Measurements from ENCODE around the gene EPHA5.

Gene EPHA5

GRCh38 chr4:65670331-65671031 lies at the start of gene EPHA5:
Gene EPHA5, minus strand, starts transcription at chr4:65670489. Its CDS starts 747 bp downstream, at chr4:65669742.
- Histone ChIP-seq H3K4me1 (ENCODE audit: insufficient read depth, low read length) (peaks cover 8% of the 10 kb centered on the region), H3K36me3 (ENCODE audit: insufficient read depth, low read length) (no peaks in the 10 kb centered on the region), H3K9ac (ENCODE audit: low read depth, low read length) (peak within 1 kb of the TSS; percentile 37; the same call in 1 of the 2 replicates), H3K9me3 (ENCODE audit: control insufficient read depth, insufficient read depth, low read length) (no peaks in the 10 kb centered on the region)

- no peaks in the 10 kb centered on the region for H3K9me3 ChIP-seq (ENCODE audit: control insufficient read depth, insufficient read depth, low read length)
- H3K4me1 ChIP-seq (ENCODE audit: insufficient read depth, low read length) = no peaks in the 10 kb centered on the region
- no peak overlapping the region for H3K9ac ChIP-seq (ENCODE audit: low read depth, low read length)
- H3K36me3 ChIP-seq (ENCODE audit: insufficient read depth, low read length) = no peaks in the 10 kb centered on the region
Measured at GRCh38 chr4:65719635-65720034, 49.3 kb upstream of the EPHA5 start.

- no peaks in the 10 kb centered on the region for H3K36me3 ChIP-seq (ENCODE audit: insufficient read depth, low read length)
- H3K9me3 ChIP-seq (ENCODE audit: control insufficient read depth, insufficient read depth, low read length) = no peaks in the 10 kb centered on the region
- no peak overlapping the region for H3K9ac ChIP-seq (ENCODE audit: low read depth, low read length)
- H3K4me1 ChIP-seq (ENCODE audit: insufficient read depth, low read length) = no peaks in the 10 kb centered on the region
Measured at GRCh38 chr4:65698631-65699030, 28.3 kb upstream of the EPHA5 start.

DNA sequence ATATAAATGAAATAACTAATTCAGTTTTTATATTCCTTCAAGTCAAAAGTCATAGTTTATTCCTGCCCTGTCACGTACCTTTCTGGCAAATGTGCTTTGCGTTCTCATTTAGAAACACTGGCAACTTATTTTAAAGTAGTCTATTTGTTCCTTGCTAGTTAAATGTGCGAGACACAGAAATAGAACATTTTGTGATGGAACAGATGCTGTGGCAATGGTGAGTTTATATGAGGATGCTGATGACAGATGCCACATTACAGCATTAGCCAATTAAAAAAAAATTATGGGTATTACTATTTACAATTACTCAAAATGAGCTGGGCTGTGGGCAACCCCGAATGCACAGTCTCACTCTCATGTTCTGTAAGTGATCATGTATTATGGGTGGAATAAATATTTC lies 26.1 kb upstream of the EPHA5 start:
- Histone ChIP-seq H3K9ac (ENCODE audit: low read depth, low read length) (no peak overlapping the region), H3K4me1 (ENCODE audit: insufficient read depth, low read length) (no peaks in the 10 kb centered on the region), H3K36me3 (ENCODE audit: insufficient read depth, low read length) (no peaks in the 10 kb centered on the region), H3K9me3 (ENCODE audit: control insufficient read depth, insufficient read depth, low read length) (no peaks in the 10 kb centered on the region)

DNA sequence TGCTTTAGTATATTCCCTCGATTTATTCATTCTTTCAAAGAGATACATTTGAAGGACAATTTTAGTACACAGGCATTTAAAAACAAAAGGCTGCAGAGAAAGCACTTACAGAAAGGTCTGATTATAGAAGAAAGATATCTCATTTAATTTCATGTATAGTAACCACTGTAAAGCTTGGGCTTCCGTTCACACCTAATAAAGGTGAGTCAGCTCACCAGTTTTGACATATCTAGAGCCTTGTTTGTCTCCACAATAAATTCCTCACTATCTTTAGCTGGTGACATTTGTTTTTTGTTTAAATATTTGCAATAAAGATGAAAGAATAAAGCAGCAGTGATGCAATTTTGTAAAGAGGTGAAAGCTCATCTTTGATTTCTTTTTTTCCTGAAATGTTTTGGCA lies 1.1 kb upstream of the EPHA5 start:
- Histone ChIP-seq H3K9me3 (ENCODE audit: control insufficient read depth, insufficient read depth, low read length) (no peaks in the 10 kb centered on the region), H3K9ac (ENCODE audit: low read depth, low read length) (no peak overlapping the region), H3K36me3 (ENCODE audit: insufficient read depth, low read length) (no peaks in the 10 kb centered on the region), H3K4me1 (ENCODE audit: insufficient read depth, low read length) (no peaks in the 10 kb centered on the region; the same call in 1 of the 2 replicates)

DNA sequence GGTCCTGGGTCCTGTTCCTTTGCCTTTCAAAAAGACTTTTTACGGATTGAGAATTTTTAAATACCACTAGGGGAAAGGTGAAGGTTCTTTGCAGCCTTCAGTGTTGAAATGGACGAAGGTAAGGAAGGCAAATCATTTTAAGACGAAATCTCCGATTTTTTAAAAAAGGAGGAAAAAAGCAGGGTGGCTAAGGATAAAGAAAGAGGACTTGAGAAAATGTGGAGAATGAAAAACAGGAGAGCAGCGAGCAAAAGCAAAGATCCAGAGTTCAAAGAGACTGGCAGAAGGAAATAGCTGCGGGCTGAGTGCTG lies 314 bp downstream of the EPHA5 start:
- no peaks in the 10 kb centered on the region for H3K9me3 ChIP-seq (ENCODE audit: control insufficient read depth, insufficient read depth, low read length)
- peak overlapping the region; percentile 37; the same call in 1 of the 2 replicates for H3K9ac ChIP-seq (ENCODE audit: low read depth, low read length)
- no peaks in the 10 kb centered on the region for H3K36me3 ChIP-seq (ENCODE audit: insufficient read depth, low read length)
- peaks cover 11% of the 10 kb centered on the region for H3K4me1 ChIP-seq (ENCODE audit: insufficient read depth, low read length)

DNA sequence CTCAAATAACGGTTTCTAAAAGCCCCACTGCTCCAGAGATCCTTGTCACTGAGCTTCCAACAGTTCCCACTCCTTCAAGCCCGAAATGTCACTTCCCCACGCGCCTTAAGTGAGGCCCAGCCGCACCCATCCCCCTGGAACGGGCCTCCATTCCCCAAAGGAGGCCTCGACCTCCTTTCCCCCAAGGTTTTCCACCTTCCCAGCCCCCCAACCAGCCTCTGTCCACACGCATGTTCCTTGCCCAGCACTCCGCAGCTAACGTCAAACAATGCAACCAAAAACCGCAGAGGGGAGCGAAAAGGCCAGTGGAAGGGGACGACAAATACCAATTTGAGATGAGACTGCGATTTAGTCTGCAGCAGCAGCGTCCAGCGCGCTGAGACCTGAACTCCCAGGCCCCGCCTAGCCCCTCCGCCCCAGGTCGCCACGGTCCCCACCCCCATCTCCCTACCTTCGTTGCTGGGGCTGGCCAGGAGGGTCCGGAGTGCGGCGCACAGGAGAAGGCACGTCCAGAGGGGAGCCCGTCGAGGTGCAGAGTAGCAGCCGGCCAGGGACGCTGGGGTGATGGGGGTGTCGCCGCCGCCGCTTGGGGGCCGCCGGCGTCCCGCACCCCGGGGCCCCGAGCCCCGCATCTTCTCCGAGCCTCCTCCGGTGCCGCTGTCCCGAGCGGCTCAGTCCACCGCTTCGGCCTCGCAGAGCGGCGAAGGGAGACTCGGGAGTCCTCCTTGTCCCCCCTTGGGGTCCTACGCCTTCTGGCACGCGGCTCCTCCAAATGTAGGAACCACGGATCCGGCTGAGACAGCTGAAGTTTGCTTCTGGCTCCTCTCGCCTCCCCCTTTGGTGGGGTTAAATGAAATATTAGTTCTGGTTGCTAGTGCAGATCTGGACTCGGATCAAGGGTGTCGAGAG lies 924 bp downstream of the EPHA5 start:
- Histone ChIP-seq H3K9me3 (ENCODE audit: control insufficient read depth, insufficient read depth, low read length) (no peaks in the 10 kb centered on the region), H3K36me3 (ENCODE audit: insufficient read depth, low read length) (no peaks in the 10 kb centered on the region), H3K9ac (ENCODE audit: low read depth, low read length) (peak overlapping the region; percentile 37; the same call in 1 of the 2 replicates), H3K4me1 (ENCODE audit: insufficient read depth, low read length) (peaks cover 11% of the 10 kb centered on the region)

- Histone ChIP-seq H3K9ac (ENCODE audit: low read depth, low read length) (peak overlapping the region; percentile 44; the same call in 1 of the 2 replicates), H3K36me3 (ENCODE audit: insufficient read depth, low read length) (no peaks in the 10 kb centered on the region), H3K4me1 (ENCODE audit: insufficient read depth, low read length) (peaks cover 11% of the 10 kb centered on the region), H3K9me3 (ENCODE audit: control insufficient read depth, insufficient read depth, low read length) (no peaks in the 10 kb centered on the region)
Measured at GRCh38 chr4:65668201-65669089, 1.8 kb downstream of the EPHA5 start.

DNA sequence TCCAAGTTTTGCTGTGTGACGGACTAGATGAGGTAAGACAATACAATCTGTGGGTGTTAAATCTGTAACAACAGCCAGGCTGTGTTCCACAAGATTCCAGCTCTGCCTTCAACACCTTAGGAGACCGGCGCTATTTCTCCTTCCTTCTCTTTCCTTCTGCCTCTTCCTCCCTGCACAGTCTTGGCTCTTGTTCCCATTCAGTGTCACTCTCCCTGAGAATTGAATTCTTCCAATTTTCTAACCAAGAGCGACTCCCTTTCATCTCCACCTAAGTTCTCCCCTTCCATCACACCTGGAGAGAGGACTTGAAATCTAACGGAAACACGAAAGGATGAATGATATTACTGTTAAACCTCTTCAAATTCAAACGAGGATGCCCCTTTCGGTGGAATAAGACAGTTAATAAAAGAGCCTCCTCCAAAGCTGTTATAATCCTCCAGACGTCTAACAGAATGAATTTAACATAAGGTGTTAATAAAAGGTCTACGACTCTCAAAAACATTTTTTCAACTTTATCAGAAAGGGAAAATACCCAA lies 2.7 kb downstream of the EPHA5 start:
- H3K4me1 ChIP-seq (ENCODE audit: insufficient read depth, low read length) = peaks cover 11% of the 10 kb centered on the region

DNA sequence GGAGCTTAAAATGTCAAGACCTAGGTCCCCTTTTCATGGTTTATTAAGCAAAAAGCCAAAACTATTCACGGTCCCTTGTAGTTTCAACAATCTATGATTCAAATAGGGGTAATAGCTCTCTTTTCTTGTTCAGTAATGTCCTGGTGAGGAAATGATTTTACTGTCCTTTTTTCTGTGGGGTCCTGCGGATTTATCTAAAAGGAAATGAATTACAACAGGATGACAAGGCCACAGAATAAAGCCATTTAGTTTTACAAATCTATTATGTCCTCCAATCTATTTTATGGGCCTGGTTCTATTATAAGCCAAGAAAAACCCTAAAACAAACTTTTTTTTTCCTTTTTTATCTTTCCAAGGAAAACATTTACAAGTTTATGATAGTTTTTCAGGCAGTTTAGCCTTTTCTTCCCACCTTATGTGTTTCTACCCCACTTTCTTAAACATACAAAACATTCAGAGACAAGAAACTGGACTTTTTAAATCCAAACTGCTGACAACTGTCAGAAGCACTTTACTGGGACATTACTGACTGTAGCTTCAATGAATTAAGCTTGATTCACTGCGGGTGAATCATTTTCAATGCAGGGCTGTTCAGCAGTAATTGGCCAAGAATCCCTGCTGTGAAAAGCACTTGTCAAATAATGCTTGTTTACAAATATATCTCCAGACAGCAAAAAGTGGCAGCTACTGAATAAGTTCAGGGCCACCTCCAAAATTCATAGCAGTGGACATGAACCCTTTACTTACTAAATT lies 4.3 kb downstream of the EPHA5 start:
- Histone ChIP-seq H3K9me3 (ENCODE audit: control insufficient read depth, insufficient read depth, low read length) (no peaks in the 10 kb centered on the region), H3K9ac (ENCODE audit: low read depth, low read length) (no peak overlapping the region), H3K36me3 (ENCODE audit: insufficient read depth, low read length) (no peaks in the 10 kb centered on the region), H3K4me1 (ENCODE audit: insufficient read depth, low read length) (peaks cover 11% of the 10 kb centered on the region)

More for the DNA sequence above, 2.7 kb downstream of the EPHA5 start:
- Histone ChIP-seq H3K9ac (ENCODE audit: low read depth, low read length) (no peak overlapping the region; the same call in 1 of the 2 replicates), H3K9me3 (ENCODE audit: control insufficient read depth, insufficient read depth, low read length) (no peaks in the 10 kb centered on the region), H3K36me3 (ENCODE audit: insufficient read depth, low read length) (no peaks in the 10 kb centered on the region)

DNA sequence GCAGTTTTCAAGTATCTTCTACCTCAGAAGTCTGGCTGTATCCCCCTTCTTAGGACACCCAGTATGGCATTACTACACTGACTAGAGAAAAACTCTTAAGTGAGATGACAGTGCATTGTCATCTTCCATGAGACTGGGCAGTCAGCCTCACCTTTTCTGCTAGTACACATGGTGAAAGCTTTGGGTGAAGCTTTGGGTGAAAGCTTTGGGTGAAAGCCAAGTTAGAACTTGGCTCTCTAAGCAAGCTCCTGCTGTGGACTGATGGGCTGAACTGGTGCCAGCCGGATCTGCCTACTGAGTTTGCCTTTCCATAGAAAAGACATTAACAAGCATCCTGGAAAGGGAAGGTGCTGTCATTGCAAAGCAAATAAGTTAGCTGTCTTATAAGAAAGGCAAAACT lies 8.8 kb downstream of the EPHA5 start:
- Histone ChIP-seq H3K9ac (ENCODE audit: low read depth, low read length) (no peak overlapping the region), H3K4me1 (ENCODE audit: insufficient read depth, low read length) (peaks cover 11% of the 10 kb centered on the region; the same call in 1 of the 2 replicates), H3K36me3 (ENCODE audit: insufficient read depth, low read length) (no peaks in the 10 kb centered on the region), H3K9me3 (ENCODE audit: control insufficient read depth, insufficient read depth, low read length) (no peaks in the 10 kb centered on the region)

DNA sequence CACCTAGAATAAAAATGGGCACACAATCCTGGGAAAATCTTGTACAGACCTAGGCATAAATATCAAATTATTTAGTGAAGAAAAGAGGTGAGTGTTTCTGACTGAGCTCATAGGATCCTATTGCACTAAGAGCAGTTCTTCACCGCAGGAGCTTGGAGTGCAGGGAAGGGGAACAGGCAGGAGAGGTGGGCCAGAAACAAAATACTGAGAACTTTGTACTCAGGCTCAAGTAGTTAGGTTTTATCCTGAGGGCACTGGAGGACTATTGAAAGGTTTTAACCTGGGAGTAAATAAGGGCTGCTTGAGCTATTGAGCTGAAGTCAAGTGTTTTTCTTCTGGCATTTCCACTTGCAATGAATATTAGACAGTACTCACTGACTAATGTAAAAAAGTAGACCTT lies 12.2 kb downstream of the EPHA5 start:
- Histone ChIP-seq H3K9me3 (ENCODE audit: control insufficient read depth, insufficient read depth, low read length) (no peaks in the 10 kb centered on the region), H3K4me1 (ENCODE audit: insufficient read depth, low read length) (peaks cover 11% of the 10 kb centered on the region), H3K9ac (ENCODE audit: low read depth, low read length) (no peak overlapping the region), H3K36me3 (ENCODE audit: insufficient read depth, low read length) (no peaks in the 10 kb centered on the region)

- Histone ChIP-seq H3K9ac (ENCODE audit: low read depth, low read length) (no peak overlapping the region), H3K4me1 (ENCODE audit: insufficient read depth, low read length) (peaks cover 16% of the 10 kb centered on the region), H3K36me3 (ENCODE audit: insufficient read depth, low read length) (no peaks in the 10 kb centered on the region), H3K9me3 (ENCODE audit: control insufficient read depth, insufficient read depth, low read length) (no peaks in the 10 kb centered on the region)
Measured at GRCh38 chr4:65656008-65656407, 14.3 kb downstream of the EPHA5 start.

All from ES-I3 (cell line).